ENCODE results near the gene CLEC4E. TPM values are rescaled to one million over a fixed set of nuclear protein-coding genes. Genes with fewer than 3 reads are reported as not detected.
"Not testable (repeated sequence)": the region's sequence is repeated elsewhere in the genome, so short reads cannot be mapped to it uniquely, and the experiment has no call there.

The CLEC4E gene
- polyA plus RNA-seq, 3 donors from 2014 or later, result not detected

DNA sequence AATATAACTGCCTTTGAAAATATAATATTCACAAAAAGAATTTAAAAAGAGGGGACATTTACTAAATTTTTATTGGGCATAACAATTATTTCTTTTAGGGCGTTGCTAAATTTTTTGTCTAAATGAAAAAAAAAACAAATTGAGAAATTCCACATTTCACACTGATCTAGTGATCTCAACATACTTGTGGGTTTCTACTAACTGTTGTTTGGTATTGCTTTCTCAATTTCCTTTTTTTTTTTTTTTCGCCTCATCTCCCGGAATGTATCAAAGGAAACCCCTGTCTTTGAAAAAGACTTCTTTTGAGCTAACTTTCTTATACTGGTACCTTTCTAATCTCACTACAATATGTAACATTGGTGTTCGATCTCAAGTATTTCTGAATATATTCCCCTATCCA lies 27.4 kb downstream of the CLEC4E start, which contains the start of gene CLEC4D:
Gene CLEC4D (plus strand): TSS at position 248 of the 400 bp plus-strand sequence. CDS start 230 bp downstream, outside the sequence.
- H3K4me3 Mint-ChIP-seq, result no peak within 1 kb of the TSS
- no peak within 1 kb of the TSS for H3K27ac Mint-ChIP-seq
- peaks cover 0 to 6% (median 0%) of the 10 kb centered on the region in 3 donors for H3K27me3 Mint-ChIP-seq (ENCODE audit: low read depth in 3 of 3)
- H3K36me3 Mint-ChIP-seq, result no peaks in the 10 kb centered on the region
- no peaks in the 10 kb centered on the region for H3K4me1 Mint-ChIP-seq
- no peak for DNase-seq
- peaks cover 0 to 4% (median 0%) of the 10 kb centered on the region in 6 donors for H3K9me3 Mint-ChIP-seq

DNA sequence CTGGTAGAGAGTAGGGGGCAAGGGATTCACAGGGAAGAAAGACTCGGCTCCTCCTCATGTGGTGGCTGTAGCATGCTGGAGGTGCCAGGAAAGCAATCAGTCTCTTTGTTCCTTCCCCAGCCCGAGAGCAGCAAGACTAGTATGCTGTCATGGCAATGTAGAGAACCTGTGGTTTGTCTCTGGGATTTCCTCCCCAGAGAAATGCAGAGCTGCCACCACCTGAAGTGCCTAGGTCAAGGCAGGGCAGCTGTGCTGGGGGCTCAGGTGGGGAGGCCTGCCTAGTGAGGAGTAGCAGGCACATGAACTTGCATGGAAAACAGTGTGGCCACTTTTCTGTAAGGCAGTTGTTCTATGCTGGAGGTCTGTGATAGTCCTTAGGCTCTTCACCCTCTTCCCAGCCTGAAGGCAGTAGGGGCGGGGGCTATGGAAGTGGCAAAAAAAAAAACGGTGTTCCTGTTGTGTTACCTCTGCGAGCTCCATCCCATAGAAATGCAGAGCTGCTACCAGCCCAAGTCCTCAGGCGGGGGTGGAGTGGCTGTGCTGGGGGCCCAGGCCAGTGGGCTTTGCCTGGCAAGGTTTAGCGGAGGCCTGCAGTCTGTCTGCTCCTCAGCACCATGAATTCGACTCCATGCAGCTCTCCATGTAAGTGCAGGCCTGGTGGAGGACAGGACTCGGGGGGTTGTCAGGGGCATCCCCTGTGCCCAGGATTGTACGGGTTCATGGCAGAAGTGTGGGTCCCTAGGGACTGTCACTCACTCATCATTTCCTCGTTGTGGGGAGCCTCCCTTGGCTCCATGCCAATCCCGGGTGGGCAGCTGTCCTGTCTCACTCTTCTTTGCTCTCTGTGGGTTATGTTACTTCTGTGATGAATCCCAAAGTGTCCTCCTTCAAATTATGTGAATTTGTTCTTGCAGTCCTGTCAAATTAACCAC lies 31.5 kb downstream of the CLEC4E start:
- H3K27ac Mint-ChIP-seq, result no peak overlapping the region
- H3K4me3 Mint-ChIP-seq, result no peak overlapping the region
- no peak for DNase-seq

DNA sequence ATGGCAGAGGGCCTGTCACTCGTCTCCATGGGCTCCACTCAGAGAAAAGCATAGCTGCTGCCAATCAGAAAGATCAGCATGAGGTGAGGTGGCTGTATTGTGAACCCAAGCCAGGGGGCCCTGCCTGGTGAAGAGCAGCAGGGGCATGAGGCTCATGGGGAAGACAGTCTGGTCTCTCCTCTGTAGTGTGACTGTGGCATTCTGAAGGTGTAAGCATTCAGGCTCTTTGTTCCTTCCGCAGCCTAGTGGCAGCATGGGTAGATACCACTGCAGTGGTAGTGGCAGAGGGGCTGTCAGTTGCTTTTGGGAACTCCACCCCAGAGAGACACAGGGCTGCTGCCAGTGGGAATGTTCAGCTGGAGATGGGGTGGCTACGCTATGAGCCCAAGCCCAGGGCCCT lies 32.5 kb downstream of the CLEC4E start:
- no peak for DNase-seq
- H3K4me3 Mint-ChIP-seq, result no peak overlapping the region

More for the DNA sequence above, 31.5 kb downstream of the CLEC4E start:
- H3K36me3 Mint-ChIP-seq, result no peaks in the 10 kb centered on the region
- peaks cover 3 to 10% (median 3%) of the 10 kb centered on the region in 3 donors for H3K27me3 Mint-ChIP-seq (ENCODE audit: low read depth in 3 of 3)
- H3K4me1 Mint-ChIP-seq, result no peaks in the 10 kb centered on the region
- H3K9me3 Mint-ChIP-seq, result peaks cover 0 to 2% (median 0%) of the 10 kb centered on the region in 6 donors

DNA sequence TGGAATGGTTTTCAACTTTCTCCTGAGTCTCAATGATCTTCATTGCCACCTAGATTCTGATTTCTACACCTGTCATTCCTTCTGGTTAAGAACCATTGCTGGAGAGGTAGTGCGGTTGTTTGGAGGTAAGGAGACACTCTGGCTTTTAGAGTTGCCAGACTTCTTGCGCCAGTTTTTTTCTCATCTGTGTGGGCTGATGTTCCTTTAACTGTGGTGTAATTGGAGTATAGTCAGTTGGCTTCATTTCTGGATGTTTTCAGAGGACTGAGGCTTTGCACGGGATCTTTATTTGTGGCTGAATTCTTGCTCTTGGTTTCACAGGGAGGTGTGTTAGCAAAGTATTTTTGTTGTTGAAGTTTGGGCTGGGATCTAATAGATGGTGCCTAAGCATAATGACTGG lies 33.1 kb downstream of the CLEC4E start:
- H3K4me3 Mint-ChIP-seq, result no peak overlapping the region
- H3K36me3 Mint-ChIP-seq, result no peaks in the 10 kb centered on the region
- H3K27me3 Mint-ChIP-seq (ENCODE audit: low read depth in 3 of 3), result peaks cover 3 to 10% (median 3%) of the 10 kb centered on the region in 3 donors
- H3K4me1 Mint-ChIP-seq, result no peaks in the 10 kb centered on the region
- no peaks in the 10 kb centered on the region for H3K9me3 Mint-ChIP-seq
- H3K27ac Mint-ChIP-seq, result no peak overlapping the region
- DNase-seq, result no peak

More for the DNA sequence above, 32.5 kb downstream of the CLEC4E start:
- no peaks in the 10 kb centered on the region for H3K36me3 Mint-ChIP-seq
- H3K27me3 Mint-ChIP-seq (ENCODE audit: low read depth in 3 of 3), result peaks cover 3 to 10% (median 3%) of the 10 kb centered on the region in 3 donors
- no peaks in the 10 kb centered on the region for H3K4me1 Mint-ChIP-seq
- no peak overlapping the region for H3K27ac Mint-ChIP-seq
- no peaks in the 10 kb centered on the region for H3K9me3 Mint-ChIP-seq

DNA sequence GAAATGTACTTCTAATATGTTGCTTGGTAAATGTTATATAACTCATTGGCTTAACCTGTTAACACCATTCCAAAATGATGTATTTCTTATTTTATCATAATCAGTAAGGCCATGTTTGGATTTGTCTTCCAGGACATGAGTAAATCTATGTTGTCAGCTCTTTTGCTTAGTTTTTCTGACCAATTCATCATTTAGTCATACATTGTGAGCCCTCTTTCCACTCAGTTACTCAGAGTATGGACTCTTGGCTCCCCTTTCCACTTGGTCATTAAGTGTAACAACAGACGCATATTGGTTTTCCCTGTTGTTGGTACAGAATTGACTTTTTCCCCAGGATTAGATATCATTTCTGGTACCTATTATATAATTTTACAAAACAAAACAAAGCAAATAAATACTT lies 36.4 kb downstream of the CLEC4E start:
- H3K36me3 Mint-ChIP-seq, result no peaks in the 10 kb centered on the region
- H3K27ac Mint-ChIP-seq, result no peak overlapping the region
- DNase-seq, result no peak

DNA sequence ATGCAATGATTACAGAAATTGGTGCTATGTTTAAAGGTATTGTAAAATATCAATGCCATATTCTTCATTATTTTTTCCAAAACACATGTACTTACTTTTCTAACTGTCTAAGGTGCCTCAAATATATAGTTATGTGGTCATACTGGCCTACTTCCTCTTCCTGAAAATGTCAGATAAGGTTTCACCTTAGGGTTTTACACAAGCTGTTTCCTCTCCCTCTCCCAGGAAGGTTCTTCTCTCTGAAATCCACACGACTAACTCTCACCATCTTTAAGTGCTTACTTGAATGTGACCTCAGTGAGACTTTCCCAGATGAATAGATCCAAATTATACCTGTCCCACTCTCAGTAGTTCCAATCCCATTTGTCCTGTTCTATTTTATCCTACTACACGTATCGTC lies 39.0 kb downstream of the CLEC4E start:
- Mint-ChIP-seq H3K4me3 (no peak overlapping the region), H3K9me3 (no peaks in the 10 kb centered on the region)

More for the DNA sequence above, 36.4 kb downstream of the CLEC4E start:
- peaks cover 3 to 15% of the 10 kb centered on the region in 2 donors for H3K4me1 Mint-ChIP-seq
- H3K27me3 Mint-ChIP-seq (ENCODE audit: low read depth in 3 of 3), result peaks cover 3 to 11% (median 3%) of the 10 kb centered on the region in 3 donors
- H3K9me3 Mint-ChIP-seq, result no peaks in the 10 kb centered on the region
- H3K4me3 Mint-ChIP-seq, result no peak overlapping the region

DNA sequence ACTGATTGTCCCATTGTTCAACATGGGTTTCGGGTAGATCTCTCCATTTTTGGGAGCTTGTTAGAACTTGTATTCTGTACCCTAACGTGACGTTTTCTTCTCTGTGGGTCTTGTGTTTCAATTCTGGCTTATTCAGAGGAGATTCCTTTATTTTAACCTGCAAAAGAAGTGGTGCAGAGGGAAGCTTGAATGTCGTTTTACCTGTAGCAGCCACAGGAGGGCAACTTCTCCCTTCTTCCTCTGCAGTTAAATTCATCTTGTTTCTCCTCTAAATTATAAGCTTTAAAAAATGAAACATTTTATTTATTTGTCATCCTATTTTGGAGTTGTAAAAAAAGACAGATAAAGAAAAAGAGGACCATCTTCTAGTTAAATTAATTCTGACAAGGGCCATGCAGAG lies 41.1 kb downstream of the CLEC4E start:
- Mint-ChIP-seq H3K4me1 (peaks cover 3 to 15% of the 10 kb centered on the region in 2 donors), H3K36me3 (no peaks in the 10 kb centered on the region), H3K4me3 (no peak overlapping the region), H3K27me3 (ENCODE audit: low read depth in 3 of 3) (peaks cover 3 to 6% (median 4%) of the 10 kb centered on the region in 3 donors), H3K9me3 (no peaks in the 10 kb centered on the region), H3K27ac (no peak overlapping the region)
- DNase-seq, result no peak

More for the DNA sequence above, 39.0 kb downstream of the CLEC4E start:
- Mint-ChIP-seq H3K27ac (no peak overlapping the region), H3K27me3 (ENCODE audit: low read depth in 3 of 3) (peaks cover 3 to 10% (median 4%) of the 10 kb centered on the region in 3 donors), H3K4me1 (peaks cover 3 to 15% of the 10 kb centered on the region in 2 donors), H3K36me3 (no peaks in the 10 kb centered on the region)
- DNase-seq, result no peak

DNA sequence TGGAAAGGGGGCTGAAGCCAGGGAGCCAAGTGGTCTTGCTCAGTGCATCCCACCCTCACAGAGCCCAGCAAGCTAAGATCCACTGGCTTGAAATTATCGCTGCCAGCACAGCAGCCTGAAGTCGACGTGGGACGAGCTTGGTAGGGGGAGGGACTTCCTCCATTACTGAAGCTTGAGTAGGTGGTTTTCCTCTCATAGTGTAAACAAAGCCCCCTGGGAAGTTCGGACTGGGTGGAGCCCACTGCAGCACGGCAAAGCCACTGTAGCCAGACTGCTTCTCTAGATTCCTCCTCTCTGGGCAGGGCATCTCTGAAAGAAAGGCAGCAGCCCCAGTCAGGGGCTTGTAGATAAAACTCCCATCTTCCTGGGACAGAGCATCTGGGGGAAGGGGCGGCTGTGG lies 44.6 kb downstream of the CLEC4E start:
- not testable (repeated sequence) for H3K4me3 Mint-ChIP-seq; H3K27me3 Mint-ChIP-seq (ENCODE audit: low read depth in 3 of 3); H3K36me3 Mint-ChIP-seq; H3K27ac Mint-ChIP-seq; DNase-seq; H3K9me3 Mint-ChIP-seq
- H3K4me1 Mint-ChIP-seq, result peaks cover 0 to 14% of the 10 kb centered on the region in 2 donors

DNA sequence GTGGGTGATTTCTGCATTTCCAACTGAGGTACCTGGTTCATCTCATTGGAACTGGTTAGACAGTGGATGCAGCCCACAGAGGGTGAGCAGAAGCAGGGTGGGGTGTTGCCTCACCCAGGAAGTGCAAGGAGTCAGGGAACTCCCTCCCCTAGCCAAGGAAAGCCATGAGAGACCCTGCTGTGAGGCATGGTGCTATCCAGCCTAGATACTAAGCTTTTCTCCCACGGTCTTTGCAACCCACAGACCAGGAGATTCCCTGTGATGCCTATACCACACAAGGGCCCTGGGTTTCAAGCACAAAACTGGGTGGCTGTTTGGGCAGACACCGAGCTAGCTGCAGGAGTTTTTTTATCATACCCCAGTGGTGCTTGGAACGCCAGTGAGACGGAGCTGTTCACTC lies 45.0 kb downstream of the CLEC4E start:
- DNase-seq; H3K27me3 Mint-ChIP-seq (ENCODE audit: low read depth in 3 of 3); H3K36me3 Mint-ChIP-seq; H3K4me3 Mint-ChIP-seq; H3K27ac Mint-ChIP-seq; H3K9me3 Mint-ChIP-seq: not testable (repeated sequence)
- H3K4me1 Mint-ChIP-seq, result peaks cover 0 to 11% of the 10 kb centered on the region in 2 donors

DNA sequence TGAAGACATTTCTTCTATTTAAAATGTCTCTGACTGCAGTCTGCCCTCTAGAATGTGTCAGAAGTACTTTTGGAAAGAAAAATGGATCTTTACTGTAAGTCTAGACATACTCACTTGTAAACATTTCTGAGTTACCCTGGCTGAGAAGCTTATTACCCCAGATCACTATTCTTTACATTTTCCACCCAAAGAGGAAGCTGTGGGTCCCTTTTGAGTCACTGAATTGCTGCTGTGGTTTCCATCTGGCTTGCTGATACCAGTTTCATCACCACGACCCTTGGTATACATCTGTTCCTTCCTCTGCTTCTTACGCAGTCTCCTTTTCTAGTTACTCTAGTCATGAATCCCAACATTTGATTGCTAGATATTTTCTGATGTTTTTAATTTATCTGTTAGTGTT lies 47.6 kb downstream of the CLEC4E start:
- peaks cover 0 to 11% of the 10 kb centered on the region in 2 donors for H3K4me1 Mint-ChIP-seq
- peak overlapping the region in 1 of 5 donors; percentile 34 for H3K4me3 Mint-ChIP-seq
- no peaks in the 10 kb centered on the region for H3K36me3 Mint-ChIP-seq
- H3K9me3 Mint-ChIP-seq, result no peaks in the 10 kb centered on the region
- H3K27ac Mint-ChIP-seq, result peak overlapping the region in 1 of 6 donors; percentile 46
- DNase-seq, result peak; percentile 1 to 7 (median 2)
- peaks cover 2 to 4% (median 4%) of the 10 kb centered on the region in 3 donors for H3K27me3 Mint-ChIP-seq (ENCODE audit: low read depth in 3 of 3)

DNA sequence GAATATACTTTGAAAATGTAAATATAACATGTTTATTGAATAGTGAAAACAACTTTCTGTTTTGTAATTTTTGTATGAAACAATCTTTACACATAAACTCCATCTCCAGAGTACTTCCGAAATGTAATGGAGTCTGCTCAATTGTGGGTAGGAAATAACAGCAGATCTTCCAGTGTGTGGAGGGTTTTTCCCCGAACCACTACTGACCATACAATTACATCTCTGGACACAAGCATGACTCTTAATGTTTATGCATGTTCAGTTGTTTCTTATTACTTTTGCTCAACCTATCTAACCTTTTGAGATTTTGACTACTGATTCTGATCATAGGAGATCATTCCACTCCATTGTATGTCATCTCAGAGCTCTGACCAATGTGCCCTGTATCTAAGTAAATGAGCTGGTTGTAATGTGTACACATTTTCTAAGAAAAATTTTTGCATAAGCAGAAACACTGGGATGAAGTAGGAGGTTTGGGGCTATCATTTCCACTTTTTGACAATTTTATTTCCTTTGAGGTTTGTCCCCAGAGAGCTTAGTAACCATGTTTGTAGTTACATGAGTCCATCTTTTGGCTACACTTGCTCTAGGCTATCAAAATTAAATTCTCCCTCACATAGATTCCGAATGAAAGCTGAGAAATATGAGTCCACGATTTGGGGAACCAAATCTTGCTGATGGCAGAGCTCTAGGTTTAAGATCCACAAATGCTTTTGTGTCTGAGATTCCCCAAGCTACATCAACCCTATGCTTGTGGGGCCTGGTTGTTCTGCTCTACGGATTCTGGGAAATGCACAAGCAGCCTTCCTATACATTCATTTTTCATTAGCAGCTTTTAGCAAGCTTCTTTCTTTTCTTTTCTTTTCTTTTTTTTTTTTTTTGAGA lies 48.8 kb downstream of the CLEC4E start:
- Mint-ChIP-seq H3K36me3 (no peaks in the 10 kb centered on the region), H3K4me3 (no peak overlapping the region), H3K4me1 (peaks cover 0 to 11% of the 10 kb centered on the region in 2 donors), H3K27ac (no peak overlapping the region), H3K27me3 (ENCODE audit: low read depth in 3 of 3) (peaks cover 0 to 4% (median 0%) of the 10 kb centered on the region in 3 donors), H3K9me3 (peaks cover 0 to 3% (median 0%) of the 10 kb centered on the region in 6 donors)
- DNase-seq, result no peak

Measured in immature natural killer cell (primary cell).